ENCODE data around the gene DPF3. TPM values are rescaled to one million over a fixed set of nuclear protein-coding genes. Genes with fewer than 3 reads are reported as not detected.

Gene DPF3
- total and polyA plus RNA-seq, 9 of the 15 experiments (the other 6 are each of a cell fraction or from before 2014, with no cell fraction given), result 0.21 to 4.9 (median 1.2) TPM

DNA sequence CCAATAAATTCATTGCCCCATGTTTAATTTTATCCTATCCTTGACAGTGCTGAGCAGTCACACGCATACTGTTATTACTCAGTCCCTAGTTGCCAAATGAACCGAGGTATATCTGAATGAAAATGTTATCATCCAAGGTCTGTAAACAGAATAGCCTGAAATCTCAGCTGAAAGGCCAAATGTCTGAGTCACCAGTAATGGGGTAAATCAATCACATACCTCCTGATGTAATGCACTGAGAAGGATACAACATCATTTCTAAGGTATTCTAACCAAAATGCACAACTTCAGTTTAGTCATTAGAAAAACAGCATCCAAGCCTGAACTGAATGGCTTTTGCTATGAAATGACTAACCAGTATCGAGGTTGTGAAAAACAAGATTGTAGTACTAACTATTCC is 228.6 kb downstream of the DPF3 start:
- Histone ChIP-seq H3K27me3 (ENCODE audit: control insufficient read depth in 2 of 2, insufficient read depth in 2 of 2, low read length in 2 of 2) (no peaks in the 10 kb centered on the region), H3K27ac (ENCODE audit: extremely low read depth, low read depth, low read length) (no peak overlapping the region), H3K79me2 (ENCODE audit: control insufficient read depth, insufficient read depth, low read length) (no peaks in the 10 kb centered on the region), H4K20me1 (replicated peaks; ENCODE audit: control insufficient read depth, insufficient read depth, low read length) (no peaks in the 10 kb centered on the region), H3K4me1 (replicated peaks in 1 of 2; ENCODE audit: control insufficient read depth in 2 of 2, insufficient read depth in 2 of 2, low read length in 2 of 2) (no peaks in the 10 kb centered on the region), H2AFZ (ENCODE audit: low read depth, low read length) (no peak overlapping the region), H3K36me3 (ENCODE audit: control insufficient read depth, insufficient read depth, low read length) (no peaks in the 10 kb centered on the region), H3K4me2 (ENCODE audit: insufficient read depth, low read length) (no peak overlapping the region), H3K4me3 (no peak overlapping the region), H3K9me3 (replicated peaks; ENCODE audit: control insufficient read depth, insufficient read depth, low read depth, low read length) (no peaks in the 10 kb centered on the region), H3K9ac (ENCODE audit: insufficient read depth in 1 of 2, low read depth in 2 of 2, low read length in 2 of 2) (no peak overlapping the region), H3K9me1 (ENCODE audit: control insufficient read depth, insufficient read depth, low read length) (no peaks in the 10 kb centered on the region)
- POLR2A ChIA-PET, result no interaction called here
- ATAC-seq, result no peak
- no peak for DNase-seq (ENCODE audit: extremely low read depth in 1 of 4, low spot score in 3 of 4)
- 8% methylated on average over 3 of the region's 3 CpGs for WGBS (ENCODE audit: insufficient coverage, low coverage, missing lambda C conversion rate)
- CTCF ChIA-PET (ENCODE audit: low intra/inter-chr PET ratio), result no interaction called here
- in situ Hi-C loops (cut with MboI) (no loop called here), intact Hi-C loops (cut with micrococcal nuclease) (no loop called here)
- TF ChIP-seq BCL6 (CRISPR knock-in tag; IDR thresholded peaks at IDR 0.05), result no peak
- TF ChIP-seq MBD2 (IDR thresholded peaks at IDR 0.05; ENCODE audit: borderline replicate concordance, low read depth), result no peak
- TF ChIP-seq HNRNPL (IDR thresholded peaks at IDR 0.05; ENCODE audit: low read depth, low read length), result no peak
- no peak for TF ChIP-seq ZNF134 (CRISPR knock-in tag; conservative IDR thresholded peaks at IDR 0.05)
- no peak for TF ChIP-seq SMARCA4 (IDR thresholded peaks at IDR 0.05)
- no peak for TF ChIP-seq CHCHD3 (CRISPR knock-in tag; IDR thresholded peaks at IDR 0.05)
- no peak for TF ChIP-seq HDAC3 (IDR thresholded peaks at IDR 0.05; ENCODE audit: borderline replicate concordance, partially characterized antibody)
- TF ChIP-seq ZNF24 (IDR thresholded peaks at IDR 0.05), result no peak
- no peak for TF ChIP-seq ZNF707 (CRISPR knock-in tag; conservative IDR thresholded peaks at IDR 0.05)
- TF ChIP-seq TOE1 (IDR thresholded peaks at IDR 0.05; ENCODE audit: borderline replicate concordance), result no peak
- TF ChIP-seq TOE1 (CRISPR knock-in tag; IDR thresholded peaks at IDR 0.05; ENCODE audit: borderline replicate concordance, low read depth), result no peak
- TF ChIP-seq ZNF224 (CRISPR knock-in tag; IDR thresholded peaks at IDR 0.05), result no peak
- TF ChIP-seq KAT8 (IDR thresholded peaks at IDR 0.05; ENCODE audit: low read depth), result no peak
- TF ChIP-seq BHLHE40 (IDR thresholded peaks at IDR 0.05; ENCODE audit: low read length), result no peak
- no peak for TF ChIP-seq ZNF780A (CRISPR knock-in tag; IDR thresholded peaks at IDR 0.05)
- no peak for FAIRE-seq
- no TSS peak for BruUV-seq (replicated peaks)

Measured in K562 (cell line).